ENCODE data around the gene KDM3A.

KDM3A gene

DNA sequence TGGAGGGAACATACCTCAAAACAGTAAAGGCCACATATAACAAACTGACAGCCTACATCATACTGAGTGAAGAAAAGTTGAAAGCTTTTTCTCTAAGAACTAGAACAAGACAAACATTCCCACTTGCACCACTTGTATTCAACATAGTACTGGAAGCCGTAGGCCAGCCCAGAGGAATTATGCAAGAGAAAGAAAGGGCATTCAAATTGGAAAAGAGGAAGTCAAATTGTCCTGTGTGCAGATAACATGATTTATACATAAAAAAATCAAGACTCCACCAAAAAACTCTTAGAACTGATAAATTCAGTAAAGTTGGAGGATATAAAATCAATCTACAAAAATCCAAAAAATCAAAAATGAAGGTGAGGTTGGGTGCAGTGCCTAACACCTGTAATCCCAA lies 8.0 kb upstream of the KDM3A start:
- DNase-seq (ENCODE audit: low read depth): no peak

DNA sequence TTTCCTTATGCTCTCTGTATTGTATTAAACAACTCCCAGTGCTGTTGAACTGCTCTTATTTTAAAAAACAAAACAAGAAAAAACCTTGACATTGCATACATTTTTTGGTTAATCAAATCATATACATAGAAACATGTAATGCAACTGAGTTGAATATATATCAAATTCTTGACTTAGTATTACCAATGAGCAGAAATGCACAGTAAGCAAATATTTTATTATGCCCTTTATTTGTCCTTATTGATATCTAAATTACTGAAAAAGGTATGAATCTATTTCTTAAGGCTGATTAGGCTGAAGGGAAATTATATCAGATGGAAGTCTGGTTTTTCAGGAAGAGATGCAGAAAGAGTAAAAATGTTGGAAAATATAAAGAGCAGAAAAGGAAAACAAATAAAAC lies 6.9 kb upstream of the KDM3A start:
- no peak for DNase-seq (ENCODE audit: low read depth)

DNA sequence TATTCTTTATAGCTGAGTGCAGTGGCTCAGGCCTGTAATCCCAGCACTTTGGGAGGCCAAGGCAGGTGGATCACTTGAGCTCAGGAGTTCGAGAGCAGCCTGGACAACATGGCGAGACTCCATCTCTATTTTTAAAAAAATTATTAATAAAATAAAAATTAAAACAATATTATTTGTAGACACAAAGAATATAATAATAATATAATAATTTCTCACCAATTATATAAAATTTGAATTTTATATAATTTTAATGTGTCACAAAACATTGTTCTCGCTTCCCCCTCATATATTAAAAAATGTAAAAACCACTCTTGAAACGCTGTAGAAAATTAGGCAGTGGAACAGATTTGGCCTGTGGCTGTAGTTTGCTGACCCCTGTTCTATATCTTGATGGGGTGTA lies 5.6 kb upstream of the KDM3A start:
- DNase-seq (ENCODE audit: low read depth): no peak

DNA sequence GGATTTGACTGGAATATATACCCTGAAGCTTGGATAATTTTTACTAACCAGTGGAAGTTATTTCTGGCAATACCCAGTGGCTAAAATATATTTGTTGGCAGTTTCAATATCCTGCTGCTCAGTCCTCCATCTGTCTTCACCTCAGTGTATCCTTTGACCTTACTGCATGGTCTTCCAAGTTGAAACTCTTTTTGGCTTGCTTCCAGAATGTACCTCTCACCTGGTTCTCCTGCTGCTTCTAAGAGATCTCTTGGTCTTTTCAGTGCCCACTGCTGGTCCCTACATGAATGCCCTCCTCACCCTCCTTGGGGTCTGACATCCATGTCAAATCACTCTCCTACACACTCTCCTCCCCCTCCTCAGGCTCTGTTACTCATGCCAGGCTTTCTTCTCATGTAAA lies 4.8 kb upstream of the KDM3A start:
- no peak for DNase-seq (ENCODE audit: low read depth)

DNA sequence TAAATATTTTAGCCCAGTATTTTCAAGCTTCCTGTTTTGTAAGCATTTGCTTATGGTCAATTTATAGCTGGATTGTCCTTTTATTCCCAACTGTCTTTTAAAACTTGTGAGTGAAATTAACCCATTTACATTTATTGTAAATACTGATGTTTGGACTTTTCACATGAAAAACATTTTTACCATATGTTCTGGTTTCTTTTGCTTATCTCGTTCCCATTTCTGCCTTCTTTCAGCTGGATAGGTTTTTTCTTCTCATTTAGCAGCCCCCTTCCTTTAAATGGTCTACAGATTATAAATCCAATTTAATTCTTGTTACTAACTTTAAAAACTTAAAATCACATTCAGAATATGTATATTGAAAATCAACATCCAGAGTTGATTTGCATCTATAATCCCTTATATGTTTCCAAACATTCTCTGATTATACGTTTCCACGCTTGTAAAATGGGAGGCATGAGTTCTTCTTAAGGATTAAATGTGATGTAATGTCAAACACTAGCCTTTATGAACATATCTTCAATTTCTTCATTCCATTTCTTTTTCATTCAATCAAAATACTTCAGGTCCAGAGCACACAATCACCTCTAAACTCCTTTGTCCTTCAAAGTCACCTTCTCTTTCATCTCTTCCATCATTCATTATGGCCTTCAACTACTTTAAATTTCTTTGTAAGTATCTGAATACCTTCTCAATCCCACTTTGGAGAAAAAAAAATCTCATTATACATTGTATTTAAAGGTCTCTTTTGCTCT lies 1.1 kb upstream of the KDM3A start:
- no peak for DNase-seq (ENCODE audit: low read depth)

DNA sequence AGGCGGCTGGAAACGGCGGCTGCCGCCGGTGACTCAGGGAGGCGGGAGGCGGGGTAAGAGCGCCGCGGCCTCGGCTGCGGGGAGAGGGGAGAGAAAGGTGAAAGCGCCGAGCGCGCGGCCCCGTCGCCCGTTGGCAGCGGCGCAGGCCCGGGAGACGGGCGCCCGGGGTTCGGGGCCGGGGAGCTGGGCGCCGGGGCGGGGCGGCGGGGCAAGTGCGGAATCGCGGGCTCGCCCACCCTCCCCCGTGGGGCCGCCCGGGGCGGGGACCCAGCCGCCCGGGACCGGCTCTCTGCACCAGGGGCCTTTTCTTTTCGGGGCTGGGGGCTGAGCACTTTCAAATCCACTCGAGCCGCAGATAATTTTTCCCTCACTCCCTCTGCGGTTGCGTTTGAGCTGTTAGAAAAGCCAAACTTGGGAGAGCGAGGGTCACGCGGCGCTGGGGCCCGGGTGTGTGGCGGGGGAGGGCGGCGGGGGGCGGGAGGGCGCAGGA lies 266 bp downstream of the KDM3A start:
- DNase-seq (ENCODE audit: low read depth): no peak

DNA sequence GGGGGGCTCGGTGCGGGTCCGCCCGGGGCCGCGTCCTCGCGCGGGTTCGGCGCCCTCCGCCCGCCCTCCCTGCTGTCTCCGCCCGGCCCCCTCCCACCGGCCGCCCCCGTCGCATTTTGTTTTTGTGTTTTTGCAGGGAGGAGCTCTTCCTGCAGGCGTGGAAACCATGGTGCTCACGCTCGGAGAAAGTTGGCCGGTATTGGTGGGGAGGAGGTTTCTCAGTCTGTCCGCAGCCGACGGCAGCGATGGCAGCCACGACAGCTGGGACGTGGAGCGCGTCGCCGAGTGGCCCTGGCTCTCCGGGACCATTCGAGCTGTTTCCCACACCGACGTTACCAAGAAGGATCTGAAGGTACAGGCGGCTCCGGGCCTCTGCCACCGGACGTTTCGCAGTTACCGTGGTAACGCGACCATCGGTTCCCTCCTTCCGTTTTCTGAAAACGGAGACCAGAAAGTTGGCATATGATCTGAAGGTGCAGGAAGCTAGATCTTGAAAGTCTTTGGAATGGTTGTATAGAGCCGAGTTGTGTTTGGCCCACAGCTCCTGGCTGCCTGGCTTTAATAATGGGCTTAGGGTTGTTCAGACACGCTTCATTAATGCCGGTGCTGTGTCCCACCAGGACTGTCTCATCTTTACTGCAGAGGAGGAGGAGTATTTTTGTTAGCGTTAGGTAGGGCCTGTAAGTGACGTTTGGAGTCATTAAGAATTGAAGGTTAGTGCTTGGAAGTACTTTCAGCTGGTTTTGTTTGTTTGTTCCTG lies 891 bp downstream of the KDM3A start:
- no peak for DNase-seq (ENCODE audit: low read depth)

DNA sequence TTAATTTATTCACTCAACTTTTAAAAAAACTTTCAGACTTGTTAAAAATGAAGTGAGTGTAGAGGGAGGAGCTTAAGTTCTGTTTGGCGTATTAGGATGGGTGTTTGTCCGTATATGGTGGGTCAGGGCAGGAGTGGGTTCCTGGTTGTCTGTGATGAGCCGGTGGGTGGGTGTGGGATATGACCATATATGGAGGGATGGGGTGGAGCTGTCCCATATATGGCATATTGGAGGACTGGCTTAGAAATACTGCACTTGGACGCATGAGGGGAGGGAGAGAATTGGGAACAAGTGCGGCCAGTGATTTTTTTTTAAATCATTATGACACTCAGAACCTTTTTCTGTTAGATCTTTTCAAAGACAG lies 1.5 kb downstream of the KDM3A start:
- peak; percentile 89 for DNase-seq (ENCODE audit: low read depth)

DNA sequence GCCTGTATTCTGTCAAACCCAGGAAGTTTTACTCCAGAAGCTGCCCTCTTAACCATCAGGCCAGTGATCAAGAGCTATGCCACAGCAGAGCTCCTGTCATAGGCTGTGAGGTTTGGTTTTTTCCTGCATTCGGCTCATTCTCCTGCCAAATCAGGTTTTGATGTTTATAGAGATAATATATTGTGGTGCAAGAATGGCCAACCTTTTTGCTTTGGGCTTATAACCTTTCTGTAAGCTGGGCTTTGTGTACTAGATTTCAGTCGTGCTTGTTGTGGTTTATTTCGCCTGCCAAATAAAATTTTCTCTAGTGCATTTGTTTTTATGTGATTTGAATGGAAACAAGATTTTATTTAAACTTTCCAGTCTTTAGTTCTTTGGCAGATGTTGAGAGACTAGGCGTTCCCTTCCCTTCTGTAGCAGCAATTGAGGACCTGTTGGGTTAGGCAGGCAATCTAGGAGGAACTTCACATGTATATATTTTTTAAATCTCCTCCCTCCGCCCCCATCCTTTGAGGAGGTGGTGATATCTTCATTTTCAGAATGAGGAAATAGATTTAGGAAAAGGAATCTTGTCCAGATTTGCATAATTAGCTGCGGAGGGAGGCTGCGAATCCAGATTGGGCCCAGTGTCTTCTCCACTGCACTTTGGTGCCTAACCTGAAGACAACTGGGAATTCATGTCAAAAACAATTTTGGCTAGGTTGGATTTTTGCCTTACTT lies 2.6 kb downstream of the KDM3A start:
- no peak for DNase-seq (ENCODE audit: low read depth)

DNA sequence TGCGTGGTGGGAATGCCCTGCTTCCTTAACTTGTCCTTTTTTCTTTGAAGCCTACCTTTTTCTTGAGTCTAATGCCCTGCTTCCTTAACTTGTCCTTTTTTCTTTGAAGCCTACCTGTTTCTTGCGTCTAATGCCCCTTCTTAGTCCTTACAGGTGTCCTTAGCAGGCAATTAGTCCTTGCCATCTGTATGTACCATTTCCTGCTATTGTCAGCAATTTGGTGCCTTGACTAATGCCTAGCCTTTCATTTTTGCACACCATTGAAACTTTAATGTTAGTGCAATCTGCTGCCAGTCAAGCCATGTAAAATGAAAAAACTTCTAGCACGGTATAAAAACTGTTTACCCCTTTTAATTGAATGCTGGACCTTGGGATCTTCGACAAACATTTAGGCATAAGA lies 4.3 kb downstream of the KDM3A start:
- no peak for DNase-seq (ENCODE audit: low read depth)

DNA sequence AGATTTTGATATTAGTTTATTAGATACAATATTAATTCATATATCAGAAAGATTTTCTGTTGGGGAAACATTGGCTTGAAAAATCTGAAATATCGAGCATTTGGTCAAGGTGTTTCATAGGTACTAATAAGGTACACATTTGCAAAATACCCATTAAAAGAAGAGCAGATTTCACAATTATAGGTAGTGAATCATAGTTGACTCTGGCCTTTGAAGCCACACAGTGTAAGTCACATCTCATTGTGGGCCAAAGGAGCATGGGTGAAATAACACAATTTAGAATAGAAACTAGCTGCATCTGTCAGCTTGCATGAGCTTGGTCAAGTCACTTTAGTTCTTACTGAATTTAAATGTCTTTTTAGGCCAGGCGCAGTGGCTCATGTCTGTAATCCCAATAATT lies 4.9 kb downstream of the KDM3A start:
- no peak for DNase-seq (ENCODE audit: low read depth)

DNA sequence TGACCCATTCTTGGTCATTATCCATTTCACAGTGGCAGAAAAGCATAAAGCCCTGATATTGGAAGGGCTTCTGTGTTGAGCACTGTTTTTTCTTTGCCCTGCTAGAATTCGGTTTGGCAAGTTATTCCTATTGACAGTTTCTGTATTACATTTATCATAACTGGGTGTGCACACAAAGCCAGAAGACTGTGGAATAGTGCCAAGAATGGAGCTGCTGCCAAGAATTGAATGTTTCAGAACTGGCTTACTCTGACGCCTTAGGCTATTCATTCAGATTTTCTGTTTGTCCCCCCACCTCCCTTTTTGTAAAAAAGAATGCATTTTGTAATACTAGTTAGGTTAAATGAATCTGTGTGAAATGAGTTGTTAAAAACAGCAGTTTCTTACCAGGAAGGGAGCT lies 12.7 kb downstream of the KDM3A start:
- DNase-seq (ENCODE audit: low read depth): peak; percentile 48

DNA sequence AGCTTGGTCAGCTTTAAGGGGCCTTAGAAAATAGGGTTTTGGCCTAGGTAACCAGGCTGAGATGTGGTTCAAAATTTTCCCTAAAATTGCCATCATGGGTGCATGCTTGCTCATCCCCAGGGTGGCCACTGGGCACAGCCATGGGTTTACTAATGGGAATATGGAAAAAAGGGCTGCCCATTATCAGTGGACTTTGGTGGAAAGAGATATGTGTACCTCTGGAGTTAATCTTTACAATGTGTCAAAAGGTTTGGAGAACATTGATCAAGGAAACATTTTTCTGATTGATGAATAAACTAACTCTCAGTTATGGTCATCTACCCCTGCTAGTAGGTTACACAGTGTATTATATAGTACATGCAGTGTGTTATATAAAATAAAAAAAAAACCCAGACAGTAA lies 13.1 kb downstream of the KDM3A start:
- no peak for DNase-seq (ENCODE audit: low read depth)

DNA sequence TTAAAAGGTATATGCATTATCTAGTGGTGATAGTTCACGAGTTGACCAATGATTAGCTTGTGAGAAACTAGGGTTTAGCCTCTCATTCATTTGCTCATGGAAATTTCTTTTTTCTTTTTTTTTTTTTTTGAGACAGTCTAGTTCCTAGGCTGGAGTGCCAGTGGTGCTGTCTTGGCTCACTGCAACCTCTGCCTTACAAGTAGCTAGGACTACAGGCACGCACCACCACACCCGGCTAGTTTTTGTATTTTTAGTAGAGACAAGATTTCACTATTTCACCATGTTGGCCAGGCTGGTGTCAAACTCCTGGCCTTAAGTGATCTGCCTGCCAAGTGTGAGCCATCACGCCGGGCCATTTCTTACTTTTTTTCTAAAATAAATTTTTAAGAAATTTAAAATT lies 14.0 kb downstream of the KDM3A start:
- no peak for DNase-seq (ENCODE audit: low read depth)

DNA sequence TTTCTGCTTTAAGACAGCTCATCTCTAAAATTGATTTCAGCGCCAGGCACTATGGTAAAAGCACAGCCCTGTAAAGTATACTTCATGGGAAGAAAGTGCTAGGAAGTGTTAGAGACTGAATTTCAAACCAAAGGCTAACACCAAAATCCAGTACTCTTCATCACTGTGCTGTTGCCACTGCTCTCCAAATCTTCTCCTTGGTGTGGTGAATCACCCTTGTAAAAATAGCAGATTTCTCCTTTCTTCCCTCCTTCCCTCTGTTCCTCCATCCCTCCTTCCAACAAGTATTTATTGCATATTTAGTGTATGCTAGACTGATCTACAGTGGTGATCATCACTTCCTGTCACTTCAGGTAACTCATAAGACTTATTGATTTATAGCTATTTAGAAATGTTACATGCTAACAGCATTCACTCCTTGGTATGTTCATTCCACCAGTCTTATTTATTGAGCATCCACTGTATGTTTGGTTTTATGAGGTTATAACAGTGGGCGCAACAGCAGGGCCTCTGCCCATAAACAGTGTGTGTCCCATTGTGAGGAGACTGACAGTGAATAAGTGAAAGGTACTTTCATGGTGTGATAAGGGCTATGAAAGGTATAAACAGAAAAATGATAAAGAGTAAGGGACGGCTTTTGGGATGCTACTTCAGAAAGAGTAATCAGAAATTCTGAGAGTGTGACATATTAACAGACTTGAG lies 20.0 kb downstream of the KDM3A start:
- no peak for DNase-seq (ENCODE audit: low read depth)

DNA sequence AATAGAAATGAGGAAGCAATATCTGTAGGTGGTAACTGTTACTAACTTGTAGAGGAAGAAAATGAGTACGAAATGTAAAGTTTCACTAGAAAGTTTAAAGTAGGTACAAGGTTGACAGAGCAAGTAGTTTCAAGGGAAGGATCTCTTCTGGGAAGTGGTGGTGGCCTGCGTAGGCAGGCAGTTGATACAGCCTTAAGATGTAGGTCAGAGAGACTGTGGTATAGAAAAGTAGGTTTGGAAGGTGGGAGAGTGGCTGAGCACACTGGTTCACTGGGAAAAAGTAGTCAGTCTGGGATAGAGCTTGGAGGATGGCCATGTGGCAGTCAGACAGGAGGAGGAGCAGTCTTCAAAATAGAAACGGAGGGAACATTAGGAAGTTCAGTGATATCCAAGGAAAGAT lies 23.5 kb downstream of the KDM3A start:
- no peak for DNase-seq (ENCODE audit: low read depth)

DNA sequence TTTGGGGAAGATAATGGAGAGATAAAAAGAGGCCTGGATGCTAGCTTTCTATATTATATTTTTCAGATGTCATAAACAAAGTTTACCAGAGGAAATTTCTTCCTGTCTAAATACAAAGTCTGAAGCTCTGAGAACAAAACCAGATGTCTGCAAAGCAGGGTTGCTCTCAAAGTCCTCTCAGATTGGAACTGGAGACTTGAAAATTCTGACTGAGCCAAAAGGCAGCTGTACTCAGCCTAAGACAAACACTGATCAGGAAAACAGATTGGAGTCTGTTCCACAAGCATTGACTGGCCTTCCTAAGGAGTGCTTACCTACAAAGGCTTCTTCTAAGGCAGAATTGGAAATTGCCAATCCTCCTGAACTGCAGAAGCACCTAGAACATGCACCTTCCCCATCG lies 25.1 kb downstream of the KDM3A start:
- no peak for DNase-seq (ENCODE audit: low read depth)

DNA sequence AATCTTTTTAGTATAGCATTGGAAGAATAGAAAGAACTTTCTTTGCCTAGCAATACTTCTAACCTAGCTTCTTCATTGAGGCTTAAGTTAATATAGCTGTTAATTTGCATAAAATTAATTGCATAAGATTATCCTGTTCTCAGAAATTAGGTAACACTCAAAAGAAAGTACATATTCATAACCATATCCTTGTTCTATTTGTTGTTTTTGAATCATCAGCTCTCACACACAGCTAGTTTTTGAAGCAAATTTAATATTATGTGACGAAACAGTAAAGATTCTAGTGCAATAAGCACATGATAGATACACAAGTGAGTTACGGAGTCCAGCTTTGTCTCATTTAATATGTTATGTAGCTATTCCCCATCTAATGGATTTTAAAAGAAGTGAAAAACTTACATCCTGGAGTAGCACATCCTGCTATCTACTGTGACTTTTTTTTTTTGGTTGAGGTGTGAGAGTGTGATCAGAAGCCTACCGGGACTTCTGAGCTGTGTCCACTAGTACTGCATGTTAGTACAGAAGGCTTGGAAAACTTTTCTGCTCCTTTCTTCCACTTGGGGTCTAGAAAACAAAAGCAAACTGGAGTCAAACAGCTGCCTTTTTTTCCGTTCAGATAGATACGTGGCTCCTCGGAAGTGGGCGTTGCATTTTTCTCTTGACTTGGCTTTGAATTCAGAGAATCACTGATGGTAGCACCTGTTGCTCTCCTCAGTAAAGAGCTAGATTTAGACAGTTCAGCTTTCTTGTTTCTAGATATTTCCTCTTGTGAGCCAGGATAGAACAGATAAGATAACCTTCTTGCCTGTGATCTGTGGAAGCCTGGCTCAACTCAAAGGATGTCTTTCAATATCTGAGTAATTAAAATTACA lies 27.2 kb downstream of the KDM3A start:
- no peak for DNase-seq (ENCODE audit: low read depth)

DNA sequence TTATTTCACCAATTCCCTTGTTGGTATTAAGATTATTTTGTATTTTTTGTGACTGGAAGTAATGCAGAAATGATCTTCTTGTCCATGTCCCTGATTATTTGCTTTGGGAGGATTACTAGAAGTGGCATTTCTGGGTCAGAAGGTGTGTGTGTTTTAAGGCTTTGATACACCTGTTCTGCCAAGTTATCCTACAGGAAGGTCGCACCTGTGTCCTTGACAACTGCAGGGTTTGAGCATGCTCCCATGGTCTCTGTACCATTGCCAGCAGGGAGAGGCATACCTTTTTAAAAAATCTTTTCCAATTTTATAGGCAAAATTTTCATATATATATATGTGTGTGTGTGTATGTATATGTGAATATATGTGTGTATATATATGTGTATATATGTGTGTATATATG lies 29.7 kb downstream of the KDM3A start:
- no peak for DNase-seq (ENCODE audit: low read depth)

DNA sequence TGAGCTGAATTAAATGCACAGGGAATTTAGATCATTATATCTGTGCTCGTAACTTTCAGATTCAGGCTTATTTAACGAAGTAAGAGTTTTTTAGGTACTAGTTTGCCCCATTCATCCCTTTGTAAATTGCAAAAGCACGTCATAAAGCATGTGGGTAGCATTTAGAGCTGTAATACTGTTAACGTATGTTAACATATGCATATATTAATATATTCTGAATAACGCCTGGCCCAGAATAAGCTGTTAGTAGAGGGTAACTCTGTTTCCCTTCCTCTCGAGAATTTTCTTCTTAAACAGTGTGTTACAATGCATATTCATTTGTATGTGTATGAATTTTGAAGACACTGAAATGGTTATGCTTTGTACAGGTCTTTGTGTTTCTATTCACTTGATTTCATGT lies 30.5 kb downstream of the KDM3A start:
- DNase-seq (ENCODE audit: low read depth): no peak

DNA sequence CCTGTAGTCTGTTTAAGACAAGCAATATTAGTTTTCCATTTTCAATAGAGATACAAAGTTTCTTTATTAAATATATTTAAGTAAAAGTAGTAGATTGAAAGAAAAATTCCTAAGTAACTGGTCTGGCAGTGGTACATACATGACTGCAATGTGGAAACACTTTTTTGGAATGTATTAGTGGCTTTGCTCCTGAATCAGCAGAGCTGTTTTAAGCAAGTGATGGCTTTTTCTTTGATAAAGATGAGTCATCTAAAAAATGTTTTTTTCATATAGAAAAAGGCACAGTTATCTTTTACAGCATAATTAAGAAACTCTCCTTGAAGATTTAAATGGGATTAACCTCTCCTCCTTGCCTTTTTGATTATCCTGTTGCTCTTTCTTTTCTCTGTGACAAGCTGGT lies 34.9 kb downstream of the KDM3A start:
- peak; percentile 54 for DNase-seq (ENCODE audit: low read depth)

DNA sequence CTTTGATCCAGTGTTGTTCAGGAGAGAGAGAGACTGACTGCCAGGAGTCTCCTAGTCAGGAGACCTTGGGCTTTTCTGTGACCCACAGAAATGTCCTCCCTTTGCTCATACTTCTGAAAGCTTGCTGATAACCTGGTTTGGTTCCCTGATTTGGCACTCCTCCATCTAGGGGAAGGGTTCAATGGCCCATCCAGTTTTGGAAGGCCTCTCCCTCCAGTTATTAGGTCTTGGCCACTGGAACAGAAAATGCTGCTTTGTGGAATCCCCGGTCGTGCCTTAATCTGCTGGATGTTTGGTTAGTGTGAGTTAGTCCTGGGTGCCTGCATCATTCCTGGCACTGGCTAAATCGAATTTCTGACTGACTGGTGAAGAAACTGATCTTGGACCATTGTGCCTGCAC lies 35.7 kb downstream of the KDM3A start:
- DNase-seq (ENCODE audit: low read depth): no peak
